Measurements from ENCODE around the gene KNCN. TPM values are rescaled to one million over a fixed set of nuclear protein-coding genes. Genes with fewer than 3 reads are reported as not detected.
A peak's percentile ranks its signal among the peaks of the same experiment; 100 is the strongest.

Gene KNCN
- total RNA-seq, 1 donor from 2014 or later, result not detected

DNA sequence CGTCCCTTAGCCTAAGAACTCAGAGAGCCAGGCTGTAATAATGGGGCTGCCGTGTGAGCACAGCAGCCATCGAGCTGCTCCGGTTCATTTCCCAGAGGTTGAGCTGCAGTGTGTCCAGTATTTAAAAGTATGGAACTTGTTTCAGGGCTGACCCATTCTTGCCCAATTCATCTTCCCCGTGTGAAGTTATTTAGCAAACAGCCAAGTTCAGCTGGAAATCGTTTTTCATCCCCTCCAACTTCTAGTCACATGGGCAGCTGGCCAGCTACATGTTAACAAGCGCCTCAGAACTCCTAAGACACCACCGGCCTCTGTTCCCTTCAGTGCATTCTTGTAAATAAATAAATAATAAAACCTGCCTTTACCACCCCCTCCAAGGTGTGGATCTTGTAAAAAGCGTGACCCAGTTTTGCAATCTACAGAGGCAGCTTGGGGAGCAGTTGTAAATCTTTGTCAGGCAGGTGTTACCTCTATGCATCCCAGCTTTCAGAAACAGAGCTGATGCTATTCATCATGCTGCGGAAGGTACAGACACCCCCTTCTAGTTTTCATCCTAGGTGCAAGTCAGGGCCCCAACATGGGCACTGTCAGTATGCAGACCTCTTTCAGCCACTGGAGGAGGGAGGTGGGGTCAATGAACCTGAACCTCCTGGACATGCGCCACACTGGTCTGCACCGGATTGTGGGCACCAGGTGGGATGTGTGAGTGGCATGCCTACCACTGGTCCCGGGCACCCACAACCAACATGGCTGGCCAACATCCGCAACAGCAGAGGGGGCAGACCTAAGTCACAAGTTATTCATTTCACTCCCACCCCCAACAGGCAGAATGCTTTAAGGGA lies 18.7 kb upstream of the KNCN start:
- Mint-ChIP-seq H3K4me3 (ENCODE audit: unreplicated experiment) (no peak overlapping the region), H3K4me1 (ENCODE audit: low read depth, unreplicated experiment) (no peaks in the 10 kb centered on the region), H3K9me3 (ENCODE audit: unreplicated experiment) (no peaks in the 10 kb centered on the region), H3K36me3 (ENCODE audit: low read depth, unreplicated experiment) (peaks cover 16% of the 10 kb centered on the region), H3K27me3 (ENCODE audit: low read depth, unreplicated experiment) (no peaks in the 10 kb centered on the region), H3K27ac (ENCODE audit: unreplicated experiment) (no peak overlapping the region)
- TF ChIP-seq CTCF (IDR thresholded peaks at IDR 0.05; ENCODE audit: insufficient read depth, low read depth, low read length), result no peak
- TF ChIP-seq EZH2 (IDR thresholded peaks at IDR 0.05; ENCODE audit: insufficient read depth, low read length), result no peak
- H3K36me3 ChIP-seq (ENCODE audit: insufficient read depth, low read length), result no peaks in the 10 kb centered on the region
- H3K4me1 ChIP-seq (ENCODE audit: insufficient read depth, low read length), result no peaks in the 10 kb centered on the region
- H4K20me1 ChIP-seq (ENCODE audit: insufficient read depth, low read length), result no peaks in the 10 kb centered on the region
- H3K79me2 ChIP-seq (ENCODE audit: insufficient read depth, low read length), result no peaks in the 10 kb centered on the region
- no peak overlapping the region for H3K9ac ChIP-seq (ENCODE audit: low read length)
- FAIRE-seq, result no peak
- no peaks in the 10 kb centered on the region for H3K9me3 ChIP-seq (ENCODE audit: insufficient read depth, low read depth, low read length)
- no peaks in the 10 kb centered on the region for H3K27me3 ChIP-seq (ENCODE audit: insufficient read depth, low read length)
- no peak overlapping the region for H3K27ac ChIP-seq (ENCODE audit: low read depth, low read length)
- no peak overlapping the region for H3K4me3 ChIP-seq (ENCODE audit: insufficient read depth, low read depth, low read length)
- no peak overlapping the region for H3K4me2 ChIP-seq (ENCODE audit: low read length)
- H2AFZ ChIP-seq (ENCODE audit: low read depth, low read length), result no peak overlapping the region
- peak; percentile 16 for DNase-seq (ENCODE audit: low read depth)

DNA sequence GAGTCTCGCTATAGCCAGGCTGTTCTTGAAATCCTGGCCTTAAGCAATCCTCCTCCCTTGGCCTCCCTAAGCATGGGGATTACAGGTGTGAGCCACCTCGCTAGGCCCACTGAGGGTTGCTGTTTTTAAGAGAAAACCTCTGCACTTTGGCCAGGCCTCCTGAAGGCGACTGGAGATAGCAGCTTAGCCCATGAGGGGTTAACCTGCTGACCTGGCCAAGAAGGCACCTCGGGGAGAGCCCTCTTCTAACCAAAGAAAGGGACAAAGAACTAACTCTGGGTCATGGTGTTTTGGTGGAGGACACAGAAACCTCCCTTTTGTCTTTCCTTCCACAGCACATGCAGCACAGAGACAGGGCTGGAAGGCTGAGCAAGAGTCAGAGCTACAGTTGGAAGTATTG lies 17.7 kb upstream of the KNCN start:
- Mint-ChIP-seq H3K9me3 (ENCODE audit: unreplicated experiment) (no peaks in the 10 kb centered on the region), H3K4me3 (ENCODE audit: unreplicated experiment) (no peak overlapping the region), H3K36me3 (ENCODE audit: low read depth, unreplicated experiment) (peaks cover 23% of the 10 kb centered on the region), H3K27me3 (ENCODE audit: low read depth, unreplicated experiment) (no peaks in the 10 kb centered on the region), H3K27ac (ENCODE audit: unreplicated experiment) (no peak overlapping the region), H3K4me1 (ENCODE audit: low read depth, unreplicated experiment) (no peaks in the 10 kb centered on the region)
- Histone ChIP-seq H3K27me3 (ENCODE audit: insufficient read depth, low read length) (no peaks in the 10 kb centered on the region), H3K4me1 (ENCODE audit: insufficient read depth, low read length) (no peaks in the 10 kb centered on the region), H3K4me3 (ENCODE audit: insufficient read depth, low read depth, low read length) (no peak overlapping the region), H2AFZ (ENCODE audit: low read depth, low read length) (no peak overlapping the region), H4K20me1 (ENCODE audit: insufficient read depth, low read length) (no peaks in the 10 kb centered on the region), H3K27ac (ENCODE audit: low read depth, low read length) (no peak overlapping the region), H3K79me2 (ENCODE audit: insufficient read depth, low read length) (no peaks in the 10 kb centered on the region), H3K9ac (ENCODE audit: low read length) (no peak overlapping the region), H3K4me2 (ENCODE audit: low read length) (no peak overlapping the region), H3K36me3 (ENCODE audit: insufficient read depth, low read length) (no peaks in the 10 kb centered on the region), H3K9me3 (ENCODE audit: insufficient read depth, low read depth, low read length) (no peaks in the 10 kb centered on the region)
- no peak for DNase-seq (ENCODE audit: low read depth)
- FAIRE-seq, result no peak
- TF ChIP-seq CTCF (IDR thresholded peaks at IDR 0.05; ENCODE audit: insufficient read depth, low read depth, low read length), result no peak
- no peak for TF ChIP-seq EZH2 (IDR thresholded peaks at IDR 0.05; ENCODE audit: insufficient read depth, low read length)

- H3K27me3 ChIP-seq (ENCODE audit: insufficient read depth, low read length), result no peaks in the 10 kb centered on the region
- TF ChIP-seq EZH2 (IDR thresholded peaks at IDR 0.05; ENCODE audit: insufficient read depth, low read length) (no peak), CTCF (IDR thresholded peaks at IDR 0.05; ENCODE audit: insufficient read depth, low read depth, low read length) (no peak)
- FAIRE-seq, result no peak
These were observed 17.0 kb upstream of the KNCN start for GRCh38 chr1:46568461-46568891.

More at GRCh38 chr1:46568461-46568891, 17.0 kb upstream of the KNCN start:
- Mint-ChIP-seq H3K4me3 (ENCODE audit: unreplicated experiment) (no peak overlapping the region), H3K9me3 (ENCODE audit: unreplicated experiment) (no peaks in the 10 kb centered on the region), H3K4me1 (ENCODE audit: low read depth, unreplicated experiment) (no peaks in the 10 kb centered on the region), H3K27ac (ENCODE audit: unreplicated experiment) (no peak overlapping the region), H3K36me3 (ENCODE audit: low read depth, unreplicated experiment) (peaks cover 23% of the 10 kb centered on the region), H3K27me3 (ENCODE audit: low read depth, unreplicated experiment) (no peaks in the 10 kb centered on the region)
- Histone ChIP-seq H3K9me3 (ENCODE audit: insufficient read depth, low read depth, low read length) (no peaks in the 10 kb centered on the region), H3K4me3 (ENCODE audit: insufficient read depth, low read depth, low read length) (no peak overlapping the region), H3K4me1 (ENCODE audit: insufficient read depth, low read length) (no peaks in the 10 kb centered on the region), H3K4me2 (ENCODE audit: low read length) (no peak overlapping the region), H3K79me2 (ENCODE audit: insufficient read depth, low read length) (no peaks in the 10 kb centered on the region), H3K27ac (ENCODE audit: low read depth, low read length) (no peak overlapping the region), H3K36me3 (ENCODE audit: insufficient read depth, low read length) (no peaks in the 10 kb centered on the region), H2AFZ (ENCODE audit: low read depth, low read length) (no peak overlapping the region), H3K9ac (ENCODE audit: low read length) (no peak overlapping the region), H4K20me1 (ENCODE audit: insufficient read depth, low read length) (no peaks in the 10 kb centered on the region)
- DNase-seq (ENCODE audit: low read depth), result no peak

Data from astrocyte (in vitro differentiated cells and primary cell).